Naive thymus-derived CD8-positive, alpha-beta T cell (primary cell): Measurements from ENCODE around the gene VKORC1. TPM values are rescaled to one million over a fixed set of nuclear protein-coding genes. Genes with fewer than 3 reads are reported as not detected.

ENCODE experiments used
- ATAC-seq, 2 donors: fragments of 150-1000 bp; cut with Tn5 transposase in 1 of 2; sonication (Bioruptor Pico), chemical (Tn5 transposase) in 1 of 2; 1 replicate in 1 of 2; 2 replicates in 1 of 2; pipeline ENCODE4 v1.10.0; 2021; ENCODE audit warnings: mild to moderate bottlenecking in 2 of 2, moderate library complexity in 2 of 2
- POLR2A ChIA-PET: fragments of 350-600 bp; sonication (Branson Sonifier 250); formaldehyde crosslinking; loops from one replicate; lab custom pipeline; 2021; ENCODE audit warnings: antibody characterized with exemption; lab: Charles Lee
- DNase-seq, 10 donors: peaks; one replicate each; pipeline versions ENCODE4 v3.0.0 to v3.0.0-alpha.2; 2020 to 2022
- H3K27ac Mint-ChIP-seq, 10 donors: one replicate each; pipeline ENCODE4 v1.8.0; 2020 to 2022; ENCODE audit warnings: mild to moderate bottlenecking in 10 of 10, mixed read lengths in 10 of 10, moderate library complexity in 4 of 10, inconsistent platforms in 1 of 10
- H3K27me3 Mint-ChIP-seq, 5 donors: one replicate each; pipeline ENCODE4 v1.8.0; 2021 to 2022; ENCODE audit warnings: mixed read lengths in 5 of 5
- H3K36me3 Mint-ChIP-seq, 3 donors: one replicate each; pipeline ENCODE4 v1.8.0; 2020 to 2022; ENCODE audit warnings: mixed read lengths in 3 of 3, mild to moderate bottlenecking in 2 of 3, inconsistent platforms in 1 of 3
- H3K4me1 Mint-ChIP-seq, 4 donors: one replicate each; pipeline ENCODE4 v1.8.0; 2021 to 2022; ENCODE audit warnings: mixed read lengths in 4 of 4
- H3K4me3 Mint-ChIP-seq, 10 donors: one replicate each; pipeline ENCODE4 v1.8.0; 2020 to 2022; ENCODE audit warnings: mild to moderate bottlenecking in 10 of 10, mixed read lengths in 10 of 10, moderate library complexity in 6 of 10, inconsistent platforms in 1 of 10
- H3K9me3 Mint-ChIP-seq, 9 donors: one replicate each; pipeline ENCODE4 v1.8.0; 2020 to 2022; ENCODE audit warnings: mixed read lengths in 9 of 9, mild to moderate bottlenecking in 3 of 9, inconsistent platforms in 1 of 9, moderate library complexity in 1 of 9
- polyA plus RNA-seq, 3 donors: library from polyadenylated mRNA; unstranded; fragments of 300-500 nt; fragmentation: Illumina TruSeq; gene quantifications; one replicate each; pipeline ENCODE4 v1.2.3, GENCODE V29; 2021
- total RNA-seq, 8 experiments: library from RNA in 2 of 8; stranded (reverse) in 2 of 8; gene quantifications; one replicate each; pipeline ENCODE4 v1.2.3 and lab custom pipeline; 2021 to 2026

Gene VKORC1
- total and polyA plus RNA-seq, 5 experiments from 2014 or later = 42.0 to 109 (median 98.2) TPM

GRCh38 chr16:31135535-31136286 lies 41.1 kb upstream of the VKORC1 start, which contains the start of gene PRSS8:
PRSS8 (minus strand) TSS chr16:31135727; CDS start chr16:31135498, 229 bp downstream.
- peak within 1 kb of the TSS in 2 of 10 donors; percentile 70 to 84 for H3K27ac Mint-ChIP-seq
- no peaks in the 10 kb centered on the region for H3K27me3 Mint-ChIP-seq
- ATAC-seq = no peak
- H3K36me3 Mint-ChIP-seq = peaks cover 0 to 21% (median 2%) of the 10 kb centered on the region in 3 donors
- no peaks in the 10 kb centered on the region for H3K9me3 Mint-ChIP-seq
- POLR2A ChIA-PET = interaction anchor here (1.3 to 2.5 kb wide), 3 partner anchors 18 to 139 kb away, joined by 4 to 10 read pairs (median 5); partner anchors contain the start of genes FUS and KAT8
- H3K4me3 Mint-ChIP-seq = no peak within 1 kb of the TSS
- peaks cover 0 to 9% (median 0%) of the 10 kb centered on the region in 4 donors for H3K4me1 Mint-ChIP-seq
- DNase-seq = no peak

- ATAC-seq (no peak), DNase-seq (no peak)
- no peak overlapping the region for H3K4me3 Mint-ChIP-seq
- no peaks in the 10 kb centered on the region for H3K27me3 Mint-ChIP-seq
- H3K9me3 Mint-ChIP-seq = no peaks in the 10 kb centered on the region
- peaks cover 0 to 26% (median 2%) of the 10 kb centered on the region in 3 donors for H3K36me3 Mint-ChIP-seq
- H3K27ac Mint-ChIP-seq = peak overlapping the region in 1 of 10 donors; percentile 84
- POLR2A ChIA-PET = interaction anchor here (0.9 to 2.5 kb wide), 3 partner anchors 16 to 45 kb away, joined by 3 to 10 read pairs (median 5); partner anchors contain the start of genes FUS and KAT8
- peaks cover 0 to 8% (median 0%) of the 10 kb centered on the region in 4 donors for H3K4me1 Mint-ChIP-seq
These were observed 40.3 kb upstream of the VKORC1 start for GRCh38 chr16:31134625-31135534.

GRCh38 chr16:31134091-31134571 lies 39.5 kb upstream of the VKORC1 start:
- ATAC-seq (no peak), DNase-seq (no peak)
- Mint-ChIP-seq H3K27me3 (no peaks in the 10 kb centered on the region), H3K27ac (peak overlapping the region in 3 of 10 donors; percentile 28 to 84 (median 61)), H3K4me1 (peaks cover 0 to 8% (median 0%) of the 10 kb centered on the region in 4 donors), H3K36me3 (peaks cover 0 to 31% (median 2%) of the 10 kb centered on the region in 3 donors), H3K9me3 (no peaks in the 10 kb centered on the region), H3K4me3 (no peak overlapping the region)
- POLR2A ChIA-PET = interaction anchor here (0.9 to 2.5 kb wide), 3 partner anchors 15 to 46 kb away, joined by 3 to 10 read pairs (median 5); partner anchors contain the start of genes FUS and KAT8

- POLR2A ChIA-PET = interaction anchor here (0.9 kb wide), 1 partner anchor 15 kb away, joined by 3 read pairs; the partner anchor contains the start of gene KAT8
- peaks cover 0 to 38% (median 2%) of the 10 kb centered on the region in 3 donors for H3K36me3 Mint-ChIP-seq
These were observed 38.5 kb upstream of the VKORC1 start for GRCh38 chr16:31133046-31133501.

GRCh38 chr16:31132303-31132979 lies 37.8 kb upstream of the VKORC1 start:
- Mint-ChIP-seq H3K9me3 (no peaks in the 10 kb centered on the region), H3K27me3 (no peaks in the 10 kb centered on the region), H3K4me1 (peaks cover 0 to 5% (median 3%) of the 10 kb centered on the region in 4 donors), H3K36me3 (peaks cover 0 to 45% (median 2%) of the 10 kb centered on the region in 3 donors), H3K27ac (peak overlapping the region in 4 of 10 donors; percentile 25 to 84 (median 36)), H3K4me3 (no peak overlapping the region)
- DNase-seq = no peak
- ATAC-seq = peak; percentile 14 to 18
- POLR2A ChIA-PET = interaction anchor here (0.9 to 1.5 kb wide), 2 partner anchors 10 to 15 kb away, joined by 3 to 6 read pairs; partner anchors contain the start of gene KAT8

More at GRCh38 chr16:31133046-31133501, 38.5 kb upstream of the VKORC1 start:
- peak overlapping the region in 5 of 10 donors; percentile 25 to 84 (median 46) for H3K27ac Mint-ChIP-seq
- H3K27me3 Mint-ChIP-seq = no peaks in the 10 kb centered on the region
- peaks cover 0 to 5% (median 1%) of the 10 kb centered on the region in 4 donors for H3K4me1 Mint-ChIP-seq
- H3K9me3 Mint-ChIP-seq = no peaks in the 10 kb centered on the region
- no peak overlapping the region for H3K4me3 Mint-ChIP-seq
- no peak for ATAC-seq
- DNase-seq = no peak

GRCh38 chr16:31131841-31132271 lies 37.3 kb upstream of the VKORC1 start:
- POLR2A ChIA-PET = interaction anchor here (1.5 kb wide), 1 partner anchor 11 kb away, joined by 6 read pairs; no protein-coding TSS in a partner anchor
- H3K9me3 Mint-ChIP-seq = no peaks in the 10 kb centered on the region
- H3K36me3 Mint-ChIP-seq = peaks cover 0 to 48% (median 2%) of the 10 kb centered on the region in 3 donors

GRCh38 chr16:31131416-31131815 lies 36.8 kb upstream of the VKORC1 start:
- POLR2A ChIA-PET = interaction anchor here (0.5 to 1.5 kb wide), 2 partner anchors 11 to 43 kb away, joined by 3 to 6 read pairs; no protein-coding TSS in a partner anchor
- H3K36me3 Mint-ChIP-seq = peaks cover 0 to 48% (median 2%) of the 10 kb centered on the region in 3 donors

More at GRCh38 chr16:31131841-31132271, 37.3 kb upstream of the VKORC1 start:
- peak overlapping the region in 1 of 10 donors; percentile 44 for H3K27ac Mint-ChIP-seq
- DNase-seq (no peak), ATAC-seq (peak in 1 of 2 donors; percentile 18)
- no peaks in the 10 kb centered on the region for H3K27me3 Mint-ChIP-seq
- peaks cover 0 to 5% (median 3%) of the 10 kb centered on the region in 4 donors for H3K4me1 Mint-ChIP-seq
- H3K4me3 Mint-ChIP-seq = no peak overlapping the region

GRCh38 chr16:31130899-31131298 lies 36.3 kb upstream of the VKORC1 start:
- DNase-seq (no peak), ATAC-seq (no peak)
- no peak overlapping the region for H3K4me3 Mint-ChIP-seq
- no peaks in the 10 kb centered on the region for H3K27me3 Mint-ChIP-seq
- no peaks in the 10 kb centered on the region for H3K9me3 Mint-ChIP-seq
- H3K27ac Mint-ChIP-seq = no peak overlapping the region
- H3K36me3 Mint-ChIP-seq = peaks cover 0 to 54% (median 2%) of the 10 kb centered on the region in 3 donors
- POLR2A ChIA-PET = interaction anchor here (0.5 to 1.5 kb wide), 3 partner anchors 12 to 43 kb away, joined by 3 to 6 read pairs (median 4); no protein-coding TSS in a partner anchor
- peaks cover 0 to 7% (median 6%) of the 10 kb centered on the region in 4 donors for H3K4me1 Mint-ChIP-seq

More at GRCh38 chr16:31131416-31131815, 36.8 kb upstream of the VKORC1 start:
- ATAC-seq = no peak
- no peak overlapping the region for H3K4me3 Mint-ChIP-seq
- no peak for DNase-seq
- peaks cover 0 to 5% (median 3%) of the 10 kb centered on the region in 4 donors for H3K4me1 Mint-ChIP-seq
- H3K27me3 Mint-ChIP-seq = no peaks in the 10 kb centered on the region
- no peaks in the 10 kb centered on the region for H3K9me3 Mint-ChIP-seq
- H3K27ac Mint-ChIP-seq = peak overlapping the region in 2 of 10 donors; percentile 15 to 44

GRCh38 chr16:31130336-31130891 lies 35.8 kb upstream of the VKORC1 start:
- H3K4me3 Mint-ChIP-seq = no peak overlapping the region
- H3K36me3 Mint-ChIP-seq = peaks cover 0 to 57% (median 2%) of the 10 kb centered on the region in 3 donors
- H3K27me3 Mint-ChIP-seq = no peaks in the 10 kb centered on the region
- DNase-seq = no peak
- H3K9me3 Mint-ChIP-seq = no peaks in the 10 kb centered on the region
- peaks cover 0 to 9% (median 5%) of the 10 kb centered on the region in 4 donors for H3K4me1 Mint-ChIP-seq
- POLR2A ChIA-PET = interaction anchor here (1.0 kb wide), 1 partner anchor 12 kb away, joined by 4 read pairs; no protein-coding TSS in a partner anchor
- peak overlapping the region in 1 of 10 donors; percentile 3 for H3K27ac Mint-ChIP-seq
- no peak for ATAC-seq

- H3K4me3 Mint-ChIP-seq = no peak overlapping the region
- DNase-seq (no peak), ATAC-seq (no peak)
- peaks cover 0 to 9% (median 5%) of the 10 kb centered on the region in 4 donors for H3K4me1 Mint-ChIP-seq
- peak overlapping the region in 1 of 10 donors; percentile 63 for H3K27ac Mint-ChIP-seq
- POLR2A ChIA-PET = interaction anchor here (1.0 to 1.4 kb wide), 4 partner anchors 12 to 50 kb away, joined by 3 to 5 read pairs (median 4); partner anchors contain the start of genes FUS and KAT8
- peaks cover 0 to 60% (median 2%) of the 10 kb centered on the region in 3 donors for H3K36me3 Mint-ChIP-seq
- no peaks in the 10 kb centered on the region for H3K9me3 Mint-ChIP-seq
- no peaks in the 10 kb centered on the region for H3K27me3 Mint-ChIP-seq
These were observed 35.2 kb upstream of the VKORC1 start for GRCh38 chr16:31129568-31130335.
